Measurements from ENCODE around the gene SLC16A3.

GRCh38 chr17:82179412-82179811 is 49.4 kb upstream of the SLC16A3 start:
- TF ChIP-seq ZNF274 (IDR thresholded peaks at IDR 0.05; ENCODE audit: low read depth, low read length) (no peak), YY1 (IDR thresholded peaks at IDR 0.05; ENCODE audit: insufficient read depth, insufficient read length) (no peak), SUZ12 (IDR thresholded peaks at IDR 0.05; ENCODE audit: extremely low read depth, insufficient read depth, insufficient read length) (no peak)
